Psoas muscle (tissue), 8 donors: Measurements from ENCODE around the gene CASR. TPM values are rescaled to one million over a fixed set of nuclear protein-coding genes. Genes with fewer than 3 reads are reported as not detected.

Source experiments
- ATAC-seq, 4 donors: fragments of 200-7000 bp; cut with Tn5 transposase; one replicate each; pipeline ENCODE4 v1.9.1; 2020; ENCODE audit warnings: moderate library complexity in 3 of 4, mild to moderate bottlenecking in 2 of 4
- DNase-seq, 2 donors: peaks; one replicate each; pipeline ENCODE4 v3.0.0-alpha.2; 2020
- H3K27ac ChIP-seq: fragments of 200-600 bp; one replicate; pipeline ENCODE4 v1.8.0; 2022
- H3K27me3 ChIP-seq, 3 donors: fragments of 200-600 bp in 1 of 3; one replicate each; pipeline versions ENCODE4 v1.6.1 to v1.8.0; 2013 to 2022; ENCODE audit warnings: low read length in 2 of 3, mild to moderate bottlenecking in 2 of 3, moderate library complexity in 1 of 3; ENCODE audit not compliant: insufficient read depth in 3 of 3
- H3K36me3 ChIP-seq, 2 donors: fragments of 200-600 bp in 1 of 2; one replicate each; pipeline versions ENCODE4 v1.6.1 to v1.8.0; 2013 to 2022; ENCODE audit warnings: low read depth in 1 of 2, mild to moderate bottlenecking in 1 of 2, moderate library complexity in 1 of 2; ENCODE audit not compliant: insufficient read depth in 1 of 2
- H3K4me1 ChIP-seq: fragments of 200-600 bp; one replicate; pipeline ENCODE4 v1.8.0; 2022
- H3K4me3 ChIP-seq: fragments of 200-600 bp; one replicate; pipeline ENCODE4 v1.8.0; 2022; ENCODE audit warnings: mild to moderate bottlenecking
- H3K9me3 ChIP-seq: fragments of 200-600 bp; one replicate; pipeline ENCODE4 v1.8.0; 2022
- WGBS, 3 donors: extraction: QIAGEN DNeasy Blood & Tissue Kit; methylation state at CpG; one replicate each; pipeline versions ENCODE4 v1.1.6 to v1.1.7; 2013; 5-methylcytosine and 5-hydroxymethylcytosine counted together
- intact Hi-C, 2 donors: fragments of 100-400 bp; cut with DNase I; formaldehyde crosslinking; loops; one replicate each; pipeline versions ENCODE4 v1.11.0 to v1.14.2; 2022
- polyA plus RNA-seq, 3 donors: library from polyadenylated mRNA; stranded (reverse); fragments of 200-250 nt; gene quantifications; one replicate each; pipeline ENCODE4 v1.2.3, GENCODE V29; 2013
- total RNA-seq, 4 donors: library from RNA; stranded (reverse); fragmentation: NEBNext Ultra II Directional in 2 of 4; extraction: Animal tissue kit (Norgen Biotek cat#: 25700) in 2 of 4; gene quantifications; one replicate each; pipeline versions ENCODE4 v1.2.1 to v1.2.4, GENCODE V29; 2021 to 2023
- TF ChIP-seq, protein P1 (sequence below): fragments of 200-600 bp; IDR thresholded peaks from one replicate; pipeline ENCODE4 v1.8.0; 2022; ENCODE audit warnings: antibody characterized with exemption
- donor health status: healthy with polysubstance abuse.
- donor health status: DM: no; HTN: no; CAD: no; lungs with moderate emphysema.
- donor health status: Bipolar disorder and iron deficiency.
- donor health status: healthy.
- donor health status: DM: yes; HTN: yes; CAD: no.
- donor health status: DM: no; HTN: no; CAD: no.
- donor health status: DM: no; HTN: no; CAD: no.
- donor health status: DM: yes; HTN: yes; CAD: no.

CASR gene
- total and polyA plus RNA-seq, 7 donors = 0.02 TPM; not detected in 6

DNA sequence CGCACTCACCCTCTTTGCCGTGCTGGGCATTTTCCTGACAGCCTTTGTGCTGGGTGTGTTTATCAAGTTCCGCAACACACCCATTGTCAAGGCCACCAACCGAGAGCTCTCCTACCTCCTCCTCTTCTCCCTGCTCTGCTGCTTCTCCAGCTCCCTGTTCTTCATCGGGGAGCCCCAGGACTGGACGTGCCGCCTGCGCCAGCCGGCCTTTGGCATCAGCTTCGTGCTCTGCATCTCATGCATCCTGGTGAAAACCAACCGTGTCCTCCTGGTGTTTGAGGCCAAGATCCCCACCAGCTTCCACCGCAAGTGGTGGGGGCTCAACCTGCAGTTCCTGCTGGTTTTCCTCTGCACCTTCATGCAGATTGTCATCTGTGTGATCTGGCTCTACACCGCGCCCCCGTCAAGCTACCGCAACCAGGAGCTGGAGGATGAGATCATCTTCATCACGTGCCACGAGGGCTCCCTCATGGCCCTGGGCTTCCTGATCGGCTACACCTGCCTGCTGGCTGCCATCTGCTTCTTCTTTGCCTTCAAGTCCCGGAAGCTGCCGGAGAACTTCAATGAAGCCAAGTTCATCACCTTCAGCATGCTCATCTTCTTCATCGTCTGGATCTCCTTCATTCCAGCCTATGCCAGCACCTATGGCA is 100.5 kb downstream of the CASR start:
- intact Hi-C loops = no loop called here
- H3K36me3 ChIP-seq = no peaks in the 10 kb centered on the region
- no peaks in the 10 kb centered on the region for H3K27me3 ChIP-seq
- H3K4me3 ChIP-seq = no peak overlapping the region
- H3K9me3 ChIP-seq = no peaks in the 10 kb centered on the region
- TF ChIP-seq, protein P1, sequence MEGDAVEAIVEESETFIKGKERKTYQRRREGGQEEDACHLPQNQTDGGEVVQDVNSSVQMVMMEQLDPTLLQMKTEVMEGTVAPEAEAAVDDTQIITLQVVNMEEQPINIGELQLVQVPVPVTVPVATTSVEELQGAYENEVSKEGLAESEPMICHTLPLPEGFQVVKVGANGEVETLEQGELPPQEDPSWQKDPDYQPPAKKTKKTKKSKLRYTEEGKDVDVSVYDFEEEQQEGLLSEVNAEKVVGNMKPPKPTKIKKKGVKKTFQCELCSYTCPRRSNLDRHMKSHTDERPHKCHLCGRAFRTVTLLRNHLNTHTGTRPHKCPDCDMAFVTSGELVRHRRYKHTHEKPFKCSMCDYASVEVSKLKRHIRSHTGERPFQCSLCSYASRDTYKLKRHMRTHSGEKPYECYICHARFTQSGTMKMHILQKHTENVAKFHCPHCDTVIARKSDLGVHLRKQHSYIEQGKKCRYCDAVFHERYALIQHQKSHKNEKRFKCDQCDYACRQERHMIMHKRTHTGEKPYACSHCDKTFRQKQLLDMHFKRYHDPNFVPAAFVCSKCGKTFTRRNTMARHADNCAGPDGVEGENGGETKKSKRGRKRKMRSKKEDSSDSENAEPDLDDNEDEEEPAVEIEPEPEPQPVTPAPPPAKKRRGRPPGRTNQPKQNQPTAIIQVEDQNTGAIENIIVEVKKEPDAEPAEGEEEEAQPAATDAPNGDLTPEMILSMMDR = no peak
- 79 to 83% (median 79%) methylated on average over 21 to 22 of the region's 22 CpGs for WGBS, 3 donors
- no peaks in the 10 kb centered on the region for H3K4me1 ChIP-seq
- DNase-seq (no peak), ATAC-seq (no peak)
- no peak overlapping the region for H3K27ac ChIP-seq

DNA sequence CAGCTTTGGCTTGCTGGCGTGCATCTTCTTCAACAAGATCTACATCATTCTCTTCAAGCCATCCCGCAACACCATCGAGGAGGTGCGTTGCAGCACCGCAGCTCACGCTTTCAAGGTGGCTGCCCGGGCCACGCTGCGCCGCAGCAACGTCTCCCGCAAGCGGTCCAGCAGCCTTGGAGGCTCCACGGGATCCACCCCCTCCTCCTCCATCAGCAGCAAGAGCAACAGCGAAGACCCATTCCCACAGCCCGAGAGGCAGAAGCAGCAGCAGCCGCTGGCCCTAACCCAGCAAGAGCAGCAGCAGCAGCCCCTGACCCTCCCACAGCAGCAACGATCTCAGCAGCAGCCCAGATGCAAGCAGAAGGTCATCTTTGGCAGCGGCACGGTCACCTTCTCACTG is 101.0 kb downstream of the CASR start:
- no peaks in the 10 kb centered on the region for H3K36me3 ChIP-seq
- intact Hi-C loops = no loop called here
- H3K4me3 ChIP-seq = no peak overlapping the region
- WGBS, 3 donors = 88 to 91% (median 90%) methylated on average over 20 of the region's 20 CpGs
- no peaks in the 10 kb centered on the region for H3K9me3 ChIP-seq
- no peak for DNase-seq
- no peak for ATAC-seq
- no peaks in the 10 kb centered on the region for H3K27me3 ChIP-seq
- no peaks in the 10 kb centered on the region for H3K4me1 ChIP-seq
- no peak overlapping the region for H3K27ac ChIP-seq
- TF ChIP-seq, protein P1 = no peak

DNA sequence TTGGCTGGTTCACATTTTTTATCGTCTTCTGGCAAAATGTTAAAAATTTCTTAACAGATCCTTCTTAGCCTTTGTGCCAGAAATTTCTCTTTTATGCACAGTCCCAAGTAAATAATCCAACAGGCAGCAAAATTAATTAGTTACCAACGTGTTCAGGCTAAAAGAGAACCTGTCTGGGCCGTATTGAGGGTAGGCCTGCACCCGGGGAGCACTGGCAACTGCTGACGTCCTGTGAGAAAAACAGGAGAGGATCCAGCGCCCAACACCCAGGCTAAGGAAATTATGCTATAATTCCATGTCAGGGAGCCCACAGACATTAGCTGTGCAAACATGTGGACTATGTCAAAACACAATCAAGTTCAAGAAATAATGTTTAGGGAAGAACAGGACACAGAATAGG is 110.9 kb downstream of the CASR start:
- no peak for ATAC-seq
- WGBS, 3 donors = 21 to 29% (median 24%) methylated on average over 6 of the region's 6 CpGs

DNA sequence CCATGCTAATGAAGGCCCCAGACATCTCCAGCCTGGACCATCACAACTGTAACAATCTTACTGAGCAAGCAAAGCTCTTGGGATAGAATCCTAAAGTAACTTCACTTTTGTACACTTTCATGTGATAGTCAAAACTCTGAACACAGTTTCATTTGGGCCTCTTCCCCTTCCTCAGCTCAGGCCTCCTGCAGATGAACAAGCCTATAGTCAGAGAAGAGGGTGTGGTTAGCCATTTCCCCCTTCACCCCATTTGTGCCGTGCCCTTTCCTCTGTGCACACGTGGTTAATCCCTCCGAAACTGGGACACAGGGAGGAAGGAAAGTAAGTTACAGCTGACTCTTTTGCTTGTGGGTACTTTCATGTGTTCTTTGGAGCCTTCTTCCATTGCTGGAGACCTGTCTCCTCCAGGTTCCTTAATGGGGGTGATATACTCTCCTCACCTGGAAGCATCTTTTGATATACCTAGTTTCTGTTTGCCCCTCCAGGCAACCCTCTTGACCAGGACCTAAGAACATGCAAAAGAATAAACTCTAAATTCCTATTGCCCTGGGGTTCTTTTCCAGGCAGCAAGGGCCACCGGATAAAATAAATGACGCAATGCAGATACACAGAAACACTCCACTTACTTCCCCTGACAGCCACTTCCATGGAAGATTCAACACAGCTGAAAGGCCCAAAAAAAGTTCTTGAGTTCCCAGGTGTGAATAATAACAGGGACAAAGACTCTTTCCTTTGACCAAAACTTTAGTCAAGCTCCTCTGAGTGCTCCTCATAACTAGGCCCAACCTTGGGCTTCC is 112.0 kb downstream of the CASR start:
- H3K27me3 ChIP-seq = no peaks in the 10 kb centered on the region
- intact Hi-C loops = no loop called here
- H3K4me3 ChIP-seq = no peak overlapping the region
- no peak overlapping the region for H3K27ac ChIP-seq
- ATAC-seq = no peak
- TF ChIP-seq, protein P1 = no peak
- WGBS, 3 donors = 61 to 70% (median 63%) methylated on average over 5 of the region's 5 CpGs
- H3K9me3 ChIP-seq = peaks cover 4% of the 10 kb centered on the region
- no peaks in the 10 kb centered on the region for H3K36me3 ChIP-seq
- no peak for DNase-seq
- no peaks in the 10 kb centered on the region for H3K4me1 ChIP-seq

More for the DNA sequence above, 110.9 kb downstream of the CASR start:
- TF ChIP-seq, protein P1 = no peak
- Histone ChIP-seq H3K4me1 (no peaks in the 10 kb centered on the region), H3K9me3 (no peaks in the 10 kb centered on the region), H3K27ac (no peak overlapping the region), H3K36me3 (no peaks in the 10 kb centered on the region), H3K27me3 (no peaks in the 10 kb centered on the region), H3K4me3 (no peak overlapping the region)
- intact Hi-C loops = no loop called here
- DNase-seq = no peak
